GM12878 (cell line): ENCODE data around the gene AGAP9. TPM values are rescaled to one million over a fixed set of nuclear protein-coding genes. Genes with fewer than 3 reads are reported as not detected.
"Not testable (repeated sequence)": the region's sequence is repeated elsewhere in the genome, so short reads cannot be mapped to it uniquely, and the experiment has no call there.

Experiments used
- ATAC-seq: fragments of 200-7000 bp; cut with Tn5 transposase; 3 replicates; pipeline ENCODE4 v1.9.1; 2020; ENCODE audit warnings: mild to moderate bottlenecking, moderate library complexity
- BruUV-seq: library from RNA; stranded (reverse); fragments of 400-500 nt; replicated peaks from 2 replicates; lab custom pipeline; 2021; lab: Mats Ljungman, UMichigan
- CTCF ChIA-PET: fragments of 300-600 bp; sonication (Branson Sonifier 250); formaldehyde crosslinking; extraction: SDS; loops from one replicate; lab custom pipeline; 2021; ENCODE audit warnings: inconsistent platforms; lab: Yijun Ruan, JAX
- POLR2A ChIA-PET: fragments of 350-600 bp; formaldehyde crosslinking; extraction: SDS; loops from one replicate; lab custom pipeline; 2021; ENCODE audit warnings: inconsistent platforms; lab: Charles Lee
- RAD21 ChIA-PET: fragments of 300-600 bp; sonication (Branson Sonifier 250); formaldehyde crosslinking; loops from one replicate; lab custom pipeline; 2023; ENCODE audit warnings: antibody characterized with exemption; ENCODE audit not compliant: unreplicated experiment; lab: Charles Lee
- SMC1A ChIA-PET: fragments of 300-600 bp; sonication (Branson Sonifier 250); formaldehyde crosslinking; loops from one replicate; lab custom pipeline; 2023; ENCODE audit not compliant: unreplicated experiment, uncharacterized antibody; lab: Charles Lee
- DNase-seq: peaks from one replicate; pipeline ENCODE4 v3.0.0-alpha.2; 2011; ENCODE audit warnings: low read depth, low spot score
- FAIRE-seq: peaks from 3 replicates; lab custom pipeline; 2011; peaks lifted over from hg19 to GRCh38; lab: Jason Lieb, UNC
- H2AFZ ChIP-seq: 2 replicates; pipeline ENCODE4 v1.6.0; 2011; ENCODE audit warnings: low read depth, low read length, control low read depth; ENCODE audit not compliant: control insufficient read depth
- H3K27ac ChIP-seq: 2 replicates; pipeline ENCODE4 v1.5.1; 2011; ENCODE audit warnings: control low read depth; ENCODE audit not compliant: control insufficient read depth, insufficient read depth
- H3K27me3 ChIP-seq, 2 experiments: replicated peaks in 1 of 2; 2 replicates each; pipeline versions ENCODE4 v1.6.0 to v1.6.1; 2011; ENCODE audit warnings: low read length in 1 of 2; ENCODE audit not compliant: control insufficient read depth in 2 of 2, insufficient read depth in 2 of 2
- H3K36me3 ChIP-seq, 2 experiments: 2 replicates each; pipeline ENCODE4 v1.5.1; 2011; ENCODE audit warnings: low read length in 1 of 2; ENCODE audit not compliant: control insufficient read depth in 2 of 2, insufficient read depth in 2 of 2
- H3K4me1 ChIP-seq: 2 replicates; pipeline ENCODE4 v1.6.1; 2011; ENCODE audit warnings: mild to moderate bottlenecking, low read length, moderate library complexity, mixed read lengths; ENCODE audit not compliant: control insufficient read depth, insufficient read depth
- H3K4me2 ChIP-seq: 2 replicates; pipeline ENCODE4 v1.6.0; 2011; ENCODE audit warnings: control low read depth; ENCODE audit not compliant: control insufficient read depth, insufficient read depth
- H3K4me3 ChIP-seq: fragments of 200-600 bp; sonication (generic); 2 replicates; pipeline ENCODE4 v1.5.1; 2016
- H3K79me2 ChIP-seq: 2 replicates; pipeline ENCODE4 v1.6.0; 2011; ENCODE audit warnings: low read length; ENCODE audit not compliant: control insufficient read depth, insufficient read depth
- H3K9ac ChIP-seq: 2 replicates; pipeline ENCODE4 v1.8.0; 2011; ENCODE audit warnings: low read length, control low read depth, mixed read lengths; ENCODE audit not compliant: control insufficient read depth, insufficient read depth
- H3K9me3 ChIP-seq: replicated peaks from 3 replicates; pipeline ENCODE4 v1.5.1; 2011; ENCODE audit warnings: mild to moderate bottlenecking, low read length; ENCODE audit not compliant: control insufficient read depth, insufficient read depth
- H4K20me1 ChIP-seq: 2 replicates; pipeline ENCODE4 v1.6.0; 2011; ENCODE audit not compliant: control insufficient read depth, insufficient read depth
- WGBS: methylation state at CpG from one replicate; pipeline ENCODE4 v1.1.6; 2016; ENCODE audit warnings: low lambda C conversion rate; ENCODE audit not compliant: insufficient replicate concordance, insufficient coverage; ENCODE audit errors: missing lambda C conversion rate; 5-methylcytosine and 5-hydroxymethylcytosine counted together
- in situ Hi-C: fragments of 300-500 bp; cut with MboI; formaldehyde crosslinking; loops from 9 replicates; pipeline ENCODE4 v1.14.3; 2018; ENCODE audit warnings: mixed read lengths
- intact Hi-C: fragments of 100-400 bp; cut with micrococcal nuclease; formaldehyde crosslinking; loops from one replicate; pipeline ENCODE4 v1.14.2; 2022; ENCODE audit not compliant: unreplicated experiment
- polyA plus RNA-seq, 11 experiments: library from polyadenylated mRNA; depleted of rRNA in 4 of 11; unstranded in 6 of 11; stranded (reverse) in 5 of 11; fragments of >200 nt; fragmentation: Nextera tagmentation in 4 of 11; fragmentation: Illumina TruSeq in 1 of 11; extraction: Ambion mirVana in 4 of 11; extraction: Trizol in 1 of 11; gene quantifications; 1 replicate in 1 of 11; 2 replicates in 10 of 11; pipeline versions ENCODE4 v1.2.1 to v1.2.3, GENCODE V29; 2011 to 2016; ENCODE audit warnings: inconsistent platforms in 2 of 11, missing spikeins in 2 of 11, low read depth in 1 of 11
- total RNA-seq, 4 experiments: library from RNA; depleted of rRNA in 3 of 4; stranded (reverse); fragments of >200 nt in 3 of 4; fragmentation: Illumina TruSeq in 1 of 4; extraction: Trizol in 1 of 4; gene quantifications; 2 replicates each; pipeline versions ENCODE4 v1.2.1 to v1.2.3, GENCODE V29; 2013 to 2021

Gene AGAP9
- total and polyA plus RNA-seq, 10 of the 15 experiments (the other 5 are each of a cell fraction or from before 2014, with no cell fraction given): 0.32 to 8.8 (median 3.6) TPM

GRCh38 chr10:47502313-47502712 is 21.1 kb downstream of the AGAP9 start:
- ATAC-seq, H3K27me3 ChIP-seq, H4K20me1 ChIP-seq, H3K4me2 ChIP-seq, POLR2A ChIA-PET, H3K9ac ChIP-seq, H3K36me3 ChIP-seq, H3K27ac ChIP-seq, in situ Hi-C loops, H3K4me1 ChIP-seq, CTCF ChIA-PET, H3K79me2 ChIP-seq, H3K4me3 ChIP-seq, intact Hi-C loops, BruUV-seq, FAIRE-seq, RAD21 ChIA-PET, SMC1A ChIA-PET, H3K9me3 ChIP-seq, H2AFZ ChIP-seq, DNase-seq: not testable (repeated sequence)
- 98% methylated on average over 6 of the region's 9 CpGs for WGBS

DNA sequence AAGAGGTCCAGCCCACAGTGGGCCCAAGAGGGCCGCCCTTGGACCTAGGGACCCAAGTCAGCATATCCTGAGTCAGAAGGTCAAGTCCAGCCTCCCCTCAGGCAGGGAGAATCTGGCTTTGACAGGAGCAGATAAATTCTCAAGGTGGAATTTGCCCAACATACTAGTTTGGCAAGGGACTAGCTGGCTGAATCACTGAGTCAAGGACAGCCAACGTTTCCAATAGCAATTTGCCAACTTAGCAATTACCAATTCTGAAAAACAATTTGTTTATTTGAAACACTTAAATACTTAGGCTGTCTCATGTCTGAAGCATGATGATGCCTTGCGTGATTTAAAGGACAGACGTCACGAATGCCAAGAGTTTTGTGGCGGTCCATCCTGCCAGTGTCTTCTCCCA is 29.2 kb downstream of the AGAP9 start:
- in situ Hi-C loops, POLR2A ChIA-PET, H3K4me1 ChIP-seq, DNase-seq, H3K9ac ChIP-seq, H2AFZ ChIP-seq, H3K27ac ChIP-seq, FAIRE-seq, H4K20me1 ChIP-seq, H3K4me2 ChIP-seq, H3K9me3 ChIP-seq, intact Hi-C loops, ATAC-seq, CTCF ChIA-PET, H3K27me3 ChIP-seq, SMC1A ChIA-PET, BruUV-seq, RAD21 ChIA-PET, H3K36me3 ChIP-seq, H3K79me2 ChIP-seq, H3K4me3 ChIP-seq: not testable (repeated sequence)
- WGBS: no CpG with 5 or more reads among the region's 6 CpGs

GRCh38 chr10:47491600-47491999 is 31.8 kb downstream of the AGAP9 start, which contains the start of gene FAM25G:
FAM25G (minus strand) TSS chr10:47491700; CDS start chr10:47491674, 26 bp downstream.
- H3K27ac ChIP-seq, H3K4me1 ChIP-seq, FAIRE-seq, H3K4me3 ChIP-seq, intact Hi-C loops, SMC1A ChIA-PET, ATAC-seq, H3K9ac ChIP-seq, DNase-seq, RAD21 ChIA-PET, H3K27me3 ChIP-seq, CTCF ChIA-PET, H3K36me3 ChIP-seq, BruUV-seq, H3K9me3 ChIP-seq, H3K79me2 ChIP-seq, H2AFZ ChIP-seq, H4K20me1 ChIP-seq, in situ Hi-C loops, H3K4me2 ChIP-seq, POLR2A ChIA-PET: not testable (repeated sequence)
- WGBS: 100% methylated on average over 1 of the region's 9 CpGs

GRCh38 chr10:47489630-47490029 is 33.8 kb downstream of the AGAP9 start:
- H4K20me1 ChIP-seq, H3K9ac ChIP-seq, DNase-seq, H3K27me3 ChIP-seq, H3K27ac ChIP-seq, H3K4me3 ChIP-seq, H3K4me1 ChIP-seq, H3K36me3 ChIP-seq, BruUV-seq, H3K4me2 ChIP-seq, FAIRE-seq, H2AFZ ChIP-seq, CTCF ChIA-PET, in situ Hi-C loops, ATAC-seq, intact Hi-C loops, H3K79me2 ChIP-seq, SMC1A ChIA-PET, POLR2A ChIA-PET, RAD21 ChIA-PET, H3K9me3 ChIP-seq: not testable (repeated sequence)
- 19% methylated on average over 2 of the region's 7 CpGs for WGBS
